IMR-90 (cell line): Measurements from ENCODE around the gene PIGU. TPM values are rescaled to one million over a fixed set of nuclear protein-coding genes. Genes with fewer than 3 reads are reported as not detected.
"Not testable (repeated sequence)": the region's sequence is repeated elsewhere in the genome, so short reads cannot be mapped to it uniquely, and the experiment has no call there.

Experiments
- ATAC-seq: fragments of 200-7000 bp; cut with Tn5 transposase; 2 replicates; pipeline ENCODE4 v1.9.1; 2020; ENCODE audit warnings: low read depth, mild to moderate bottlenecking, moderate library complexity
- BruUV-seq: library from RNA; stranded (reverse); fragments of 400-500 nt; replicated peaks from 2 replicates; lab custom pipeline; 2021; lab: Mats Ljungman, UMichigan
- CTCF ChIA-PET: fragments of 300-600 bp; formaldehyde crosslinking; extraction: SDS; loops from one replicate; lab custom pipeline; 2021; ENCODE audit warnings: antibody characterized with exemption; lab: Yijun Ruan, JAX
- POLR2A ChIA-PET: fragments of 300-600 bp; sonication (Branson Sonifier 250); formaldehyde crosslinking; loops from one replicate; lab custom pipeline; 2022; ENCODE audit warnings: antibody characterized with exemption; ENCODE audit not compliant: unreplicated experiment; lab: Charles Lee
- DNase-seq: peaks from one replicate; pipeline ENCODE4 v3.0.0; 2013
- H2AFZ ChIP-seq: replicated peaks from 2 replicates; pipeline ENCODE3; 2013; ENCODE audit warnings: low read length, mild to moderate bottlenecking; ENCODE audit not compliant: poor library complexity
- H2AK5ac ChIP-seq: 2 replicates; pipeline ENCODE4 v1.6.1; 2013; ENCODE audit warnings: low read depth, low read length, inconsistent platforms
- H2AK9ac ChIP-seq: replicated peaks from 2 replicates; pipeline ENCODE3; 2013; ENCODE audit warnings: mild to moderate bottlenecking, low read depth, low read length, moderate library complexity; ENCODE audit not compliant: poor library complexity
- H2BK120ac ChIP-seq: 2 replicates; pipeline ENCODE4 v1.6.1; 2013; ENCODE audit warnings: low read depth, low read length, inconsistent platforms
- H2BK15ac ChIP-seq: 3 replicates; pipeline ENCODE4 v1.6.1; 2013; ENCODE audit warnings: low read depth, low read length, inconsistent platforms
- H2BK20ac ChIP-seq: 2 replicates; pipeline ENCODE4 v1.6.1; 2013; ENCODE audit warnings: low read depth, mild to moderate bottlenecking, inconsistent platforms, low read length, moderate library complexity
- H2BK5ac ChIP-seq: 2 replicates; pipeline ENCODE4 v1.6.1; 2013; ENCODE audit warnings: mild to moderate bottlenecking, low read depth, low read length, inconsistent platforms; ENCODE audit not compliant: poor library complexity, severe bottlenecking
- H3K14ac ChIP-seq: replicated peaks from 2 replicates; pipeline ENCODE4 v1.6.1; 2013; ENCODE audit warnings: low read depth, low read length, inconsistent platforms
- H3K18ac ChIP-seq: 2 replicates; pipeline ENCODE4 v1.6.1; 2013; ENCODE audit warnings: low read depth, low read length, control low read depth
- H3K23ac ChIP-seq: 2 replicates; pipeline ENCODE4 v1.6.1; 2013; ENCODE audit warnings: low read depth, low read length, inconsistent platforms
- H3K27ac ChIP-seq: 2 replicates; pipeline ENCODE4 v1.5.1; 2013; ENCODE audit warnings: mild to moderate bottlenecking, control low read depth, low read length; ENCODE audit not compliant: insufficient read depth
- H3K27me3 ChIP-seq: 2 replicates; pipeline ENCODE4 v1.6.1; 2013; ENCODE audit warnings: low read length; ENCODE audit not compliant: control insufficient read depth, insufficient read depth
- H3K36me3 ChIP-seq: 2 replicates; pipeline ENCODE4 v1.6.1; 2013; ENCODE audit warnings: low read length, mixed read lengths; ENCODE audit not compliant: control insufficient read depth, insufficient read depth
- H3K4ac ChIP-seq: 2 replicates; pipeline ENCODE4 v1.6.1; 2013; ENCODE audit warnings: low read depth, low read length, inconsistent platforms
- H3K4me1 ChIP-seq: 2 replicates; pipeline ENCODE4 v1.6.1; 2013; ENCODE audit warnings: low read length, mixed read lengths; ENCODE audit not compliant: control insufficient read depth, insufficient read depth
- H3K4me2 ChIP-seq: 2 replicates; pipeline ENCODE4 v1.6.1; 2013; ENCODE audit warnings: low read depth, mild to moderate bottlenecking, control low read depth, low read length, moderate library complexity
- H3K4me3 ChIP-seq: 2 replicates; pipeline ENCODE4 v1.5.1; 2013; ENCODE audit warnings: low read depth, mild to moderate bottlenecking, control low read depth, low read length, moderate library complexity; ENCODE audit not compliant: insufficient read depth
- H3K56ac ChIP-seq: 2 replicates; pipeline ENCODE4 v1.6.1; 2013; ENCODE audit warnings: low read length, inconsistent platforms; ENCODE audit not compliant: insufficient read depth; ENCODE audit errors: extremely low read depth
- H3K79me1 ChIP-seq, 2 experiments: 2 replicates each; pipeline ENCODE4 v1.6.1; 2013; ENCODE audit warnings: low read length in 2 of 2, inconsistent platforms in 1 of 2, low read depth in 1 of 2
- H3K9ac ChIP-seq: 2 replicates; pipeline ENCODE4 v1.6.1; 2013; ENCODE audit warnings: low read depth, low read length, control low read depth
- H3K9me1 ChIP-seq: 2 replicates; pipeline ENCODE4 v1.6.1; 2013; ENCODE audit warnings: low read length, inconsistent platforms; ENCODE audit not compliant: insufficient read depth
- H3K9me3 ChIP-seq: 2 replicates; pipeline ENCODE4 v1.6.1; 2013; ENCODE audit warnings: low read length; ENCODE audit not compliant: control insufficient read depth, insufficient read depth
- H4K20me1 ChIP-seq: 2 replicates; pipeline ENCODE4 v1.6.1; 2013; ENCODE audit warnings: low read length, inconsistent platforms; ENCODE audit not compliant: insufficient read depth
- H4K5ac ChIP-seq: 2 replicates; pipeline ENCODE4 v1.6.1; 2013; ENCODE audit warnings: mild to moderate bottlenecking, low read depth, low read length, control low read depth
- H4K8ac ChIP-seq, 2 experiments: 2 replicates each; pipeline ENCODE4 v1.6.1; 2013; ENCODE audit warnings: low read depth in 2 of 2, low read length in 2 of 2, control low read depth in 1 of 2, inconsistent platforms in 1 of 2
- H4K91ac ChIP-seq: 2 replicates; pipeline ENCODE4 v1.6.1; 2013; ENCODE audit warnings: low read depth, low read length, inconsistent platforms; ENCODE audit not compliant: insufficient read depth
- CEBPB ChIP-seq: IDR thresholded peaks from 2 replicates; pipeline ENCODE4 v1.6.1; 2012; ENCODE audit warnings: low read depth, low read length, improper control_type of control experiment
- CHD1 ChIP-seq: IDR thresholded peaks from 2 replicates; pipeline ENCODE4 v1.6.1; 2012; ENCODE audit warnings: low read depth, low read length, improper control_type of control experiment
- FOS ChIP-seq: fragments of 150-350 bp; IDR thresholded peaks from 2 replicates; pipeline ENCODE4 v1.6.1; 2016; ENCODE audit warnings: low read depth, low read length
- WGBS, 2 experiments: methylation state at CpG; one replicate each; pipeline versions ENCODE4 v1.1.5 to v1.1.7; 2013; ENCODE audit warnings: missing lambda C conversion rate in 2 of 2; ENCODE audit not compliant: insufficient read length in 1 of 2; ENCODE audit errors: extremely low coverage in 2 of 2; 5-methylcytosine and 5-hydroxymethylcytosine counted together
- dilution Hi-C: fragments of 300-500 bp; cut with HindIII; formaldehyde crosslinking; loops from one replicate; pipeline ENCODE4 v1.14.3; 2018; ENCODE audit warnings: low sequenced_read_pairs; ENCODE audit not compliant: unreplicated experiment
- in situ Hi-C: fragments of 300-500 bp; cut with MboI; formaldehyde crosslinking; loops from 3 replicates; pipeline ENCODE4 v1.14.3; 2019; ENCODE audit warnings: low sequenced_read_pairs, inconsistent platforms, mixed read lengths
- intact Hi-C: fragments of 100-400 bp; cut with micrococcal nuclease; formaldehyde crosslinking; loops from 2 replicates; pipeline ENCODE4 v1.10.0; 2022
- polyA plus RNA-seq, 3 experiments: library from polyadenylated mRNA; depleted of rRNA; stranded (reverse); fragments of >200 nt; gene quantifications; 2 replicates each; pipeline ENCODE4 v1.2.3, GENCODE V29; 2012; ENCODE audit warnings: low replicate concordance in 1 of 3
- total RNA-seq: library from RNA; depleted of rRNA; stranded (reverse); fragments of >200 nt; gene quantifications from 2 replicates; pipeline ENCODE4 v1.2.3, GENCODE V29; 2012

PIGU gene
- total and polyA plus RNA-seq, 2 of the 4 experiments (the other 2 are of a cell fraction): 11.1 to 31.1 TPM

DNA sequence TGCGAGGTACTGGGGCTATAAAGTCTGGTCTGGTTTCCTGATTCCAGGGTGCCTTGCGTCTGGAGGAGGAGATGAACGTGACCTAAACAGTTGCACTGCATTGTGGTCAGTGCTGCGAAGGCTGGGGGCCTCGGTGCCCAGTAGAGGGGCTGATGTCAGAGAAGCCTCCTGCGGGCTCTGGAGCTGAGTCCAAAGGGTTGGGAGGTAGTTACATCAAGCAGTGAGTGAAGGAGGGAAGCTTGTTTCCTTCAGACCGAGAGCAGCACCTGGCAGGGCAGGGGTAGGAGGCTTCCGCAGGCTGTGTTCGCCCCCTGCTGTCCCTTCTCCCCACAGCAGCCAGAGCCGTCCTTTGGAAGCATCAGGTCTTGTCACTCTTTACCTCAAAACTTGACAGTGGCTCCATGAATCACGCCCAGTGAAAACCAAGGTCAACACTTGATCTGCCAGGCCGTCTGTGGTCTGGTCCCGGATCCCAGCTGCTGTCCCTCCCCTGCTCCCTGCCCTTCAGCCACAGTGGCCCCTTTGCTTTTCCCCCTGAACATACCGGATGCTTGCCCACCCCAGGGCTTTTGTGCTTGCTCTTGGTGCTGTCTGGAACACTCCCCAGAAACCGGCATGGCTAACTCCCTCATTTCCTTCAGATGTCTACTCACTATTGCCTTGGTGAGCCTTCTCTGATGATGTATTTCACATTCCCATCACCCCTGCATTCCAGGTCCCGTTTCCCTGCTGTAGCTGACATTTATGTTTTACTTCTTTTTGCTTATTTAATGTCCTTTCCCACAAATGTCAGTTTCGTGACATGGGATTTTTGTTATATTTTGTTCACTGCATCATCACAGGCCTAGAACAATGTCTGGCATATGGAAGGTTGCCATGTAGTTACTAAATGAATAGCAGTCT, 153.7 kb downstream of the PIGU start (continued):
- TF ChIP-seq FOS: no peak
- TF ChIP-seq CEBPB: no peak
- no peak for TF ChIP-seq CHD1

GRCh38 chr20:34519841-34520240, 157.1 kb downstream of the PIGU start:
- H3K79me1 ChIP-seq: peaks cover 19 to 74% of the 10 kb centered on the region in 2 experiments
- H3K14ac ChIP-seq, H3K4ac ChIP-seq, H3K18ac ChIP-seq, intact Hi-C loops, dilution Hi-C loops, H3K56ac ChIP-seq, H3K4me2 ChIP-seq, H2AK5ac ChIP-seq, H3K23ac ChIP-seq, ATAC-seq, H3K9ac ChIP-seq, H3K27ac ChIP-seq, H2BK5ac ChIP-seq, H3K4me3 ChIP-seq, H4K91ac ChIP-seq, H3K27me3 ChIP-seq, H2BK15ac ChIP-seq, H2AK9ac ChIP-seq, DNase-seq, POLR2A ChIA-PET, H2BK20ac ChIP-seq, BruUV-seq, H2AFZ ChIP-seq, H4K5ac ChIP-seq, CTCF ChIA-PET, H4K8ac ChIP-seq, H3K9me3 ChIP-seq, H3K36me3 ChIP-seq, H2BK120ac ChIP-seq: not testable (repeated sequence)
- peaks cover 23% of the 10 kb centered on the region for H3K4me1 ChIP-seq
- H4K20me1 ChIP-seq: peaks cover 25% of the 10 kb centered on the region
- in situ Hi-C loops: loop anchor here (5.0 kb wide), 1 partner anchor 208 kb away; no protein-coding TSS in a partner anchor
- WGBS, 2 experiments: 100% methylated on average over 1 to 3 of the region's 10 CpGs
- H3K9me1 ChIP-seq: peaks cover 22% of the 10 kb centered on the region

- POLR2A ChIA-PET: not testable (repeated sequence)
- CTCF ChIA-PET: interaction anchor here (0.6 to 4.3 kb wide), 2 partner anchors 133 to 206 kb away, joined by 6 to 24 read pairs; no protein-coding TSS in a partner anchor
Observed at GRCh38 chr20:34518863-34519262, 158.0 kb downstream of the PIGU start.

More at GRCh38 chr20:34518863-34519262, 158.0 kb downstream of the PIGU start:
- H2BK20ac ChIP-seq, H3K4me3 ChIP-seq, H3K4me2 ChIP-seq, H4K5ac ChIP-seq, intact Hi-C loops, H2BK5ac ChIP-seq, H3K18ac ChIP-seq, H3K27me3 ChIP-seq, H3K56ac ChIP-seq, H2AK5ac ChIP-seq, H3K9me3 ChIP-seq, H3K14ac ChIP-seq, BruUV-seq, DNase-seq, H2BK120ac ChIP-seq, H3K4ac ChIP-seq, H2BK15ac ChIP-seq, H2AK9ac ChIP-seq, dilution Hi-C loops, H3K23ac ChIP-seq, ATAC-seq, H3K27ac ChIP-seq, H4K8ac ChIP-seq, H2AFZ ChIP-seq, H3K9ac ChIP-seq, H4K91ac ChIP-seq, H3K36me3 ChIP-seq: not testable (repeated sequence)
- peaks cover 23% of the 10 kb centered on the region for H3K4me1 ChIP-seq
- no CpG with 5 or more reads among the region's 7 CpGs for WGBS, 2 experiments
- peaks cover 15 to 74% of the 10 kb centered on the region in 2 experiments for H3K79me1 ChIP-seq
- peaks cover 25% of the 10 kb centered on the region for H4K20me1 ChIP-seq
- in situ Hi-C loops: loop anchor here (5.0 kb wide), 1 partner anchor 207 kb away; no protein-coding TSS in a partner anchor
- H3K9me1 ChIP-seq: peaks cover 19% of the 10 kb centered on the region
